PFSK-1 (cell line): ENCODE measurements around the gene XYLT1.

Source experiments
- POLR2AphosphoS5 ChIP-seq: IDR thresholded peaks from 2 replicates; pipeline ENCODE4 v1.6.1; 2012; ENCODE audit warnings: low read depth, mild to moderate bottlenecking, control low read depth, low read length, moderate library complexity
- REST ChIP-seq, 2 experiments: IDR thresholded peaks; 2 replicates each; pipeline versions ENCODE4 v1.6.1 to v1.8.0; 2011 to 2012; ENCODE audit warnings: low read depth in 2 of 2, low read length in 2 of 2, control low read depth in 1 of 2, inconsistent platforms in 1 of 2, mild to moderate bottlenecking in 1 of 2, moderate library complexity in 1 of 2; ENCODE audit not compliant: insufficient read depth in 1 of 2
- TAF1 ChIP-seq: IDR thresholded peaks from 2 replicates; pipeline ENCODE4 v1.6.1; 2012; ENCODE audit warnings: low read length, control low read depth, borderline replicate concordance; ENCODE audit not compliant: insufficient read depth

- no peak for TF ChIP-seq POLR2AphosphoS5
- no peak for TF ChIP-seq TAF1
- TF ChIP-seq REST (IDR thresholded peaks at IDR 0.05; ENCODE audit: insufficient read depth in 1 of 2, low read depth in 2 of 2, low read length in 2 of 2), result peak; percentile 57 to 82; a peak in 3 of 4 replicates
These were observed 159.2 kb downstream of the XYLT1 start for GRCh38 chr16:17311333-17312093.
